ENCODE measurements around the gene HLA-G. TPM values are rescaled to one million over a fixed set of nuclear protein-coding genes. Genes with fewer than 3 reads are reported as not detected.
A peak's percentile ranks its signal among the peaks of the same experiment; 100 is the strongest.

The HLA-G gene
- polyA plus RNA-seq, 1 donor (not counting 4 experiments of a cell fraction or from before 2014, with no cell fraction given), result 0.84 TPM

DNA sequence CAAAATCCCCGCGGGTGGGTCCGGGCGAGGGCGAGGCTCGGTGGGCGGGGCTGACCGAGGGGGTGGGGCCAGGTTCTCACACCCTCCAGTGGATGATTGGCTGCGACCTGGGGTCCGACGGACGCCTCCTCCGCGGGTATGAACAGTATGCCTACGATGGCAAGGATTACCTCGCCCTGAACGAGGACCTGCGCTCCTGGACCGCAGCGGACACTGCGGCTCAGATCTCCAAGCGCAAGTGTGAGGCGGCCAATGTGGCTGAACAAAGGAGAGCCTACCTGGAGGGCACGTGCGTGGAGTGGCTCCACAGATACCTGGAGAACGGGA is 809 bp downstream of the HLA-G start:
- Histone ChIP-seq H4K20me1 (ENCODE audit: control insufficient read depth, extremely low read depth, insufficient read depth, low read length) (no peaks in the 10 kb centered on the region), H3K4me2 (ENCODE audit: control insufficient read depth, extremely low read depth, insufficient read depth, low read depth, low read length) (peak overlapping the region; percentile 41), H3K79me2 (ENCODE audit: control insufficient read depth, insufficient read depth, low read length) (no peaks in the 10 kb centered on the region), H3K9me3 (ENCODE audit: control insufficient read depth, low read depth, low read length) (no peaks in the 10 kb centered on the region), H3K9me1 (ENCODE audit: control insufficient read depth, extremely low read depth, insufficient read depth, low read length) (no peaks in the 10 kb centered on the region), H3K9ac (ENCODE audit: control insufficient read depth, extremely low read depth, insufficient read depth, low read length) (no peak overlapping the region), H3K4me3 (ENCODE audit: control insufficient read depth in 2 of 3, extremely low read depth in 1 of 3, insufficient read depth in 2 of 3, low read depth in 1 of 3, low read length in 3 of 3) (no peak overlapping the region), H3K4me1 (ENCODE audit: control insufficient read depth, extremely low read depth, insufficient read depth, low read length) (peaks cover 6% of the 10 kb centered on the region), H2AFZ (ENCODE audit: control insufficient read depth, low read length) (no peak overlapping the region), H3K27ac (ENCODE audit: control insufficient read depth, insufficient read depth, low read length) (no peak overlapping the region), H3K27me3 (ENCODE audit: control insufficient read depth, extremely low read depth, insufficient read depth, low read length) (peaks cover 11% of the 10 kb centered on the region), H3K36me3 (ENCODE audit: control insufficient read depth in 2 of 2, extremely low read depth in 1 of 2, insufficient read depth in 2 of 2, low read length in 2 of 2) (no peaks in the 10 kb centered on the region)
- FAIRE-seq (no peak), DNase-seq (ENCODE audit: low read depth, low spot score) (no peak)
- dilution Hi-C loops (cut with MboI; ENCODE audit: extremely low pct_ligation_motif_present, low sequenced_read_pairs), result no loop called here
- no peak for TF ChIP-seq EZH2 (IDR thresholded peaks at IDR 0.05; ENCODE audit: low read length)
- TF ChIP-seq, protein P1, sequence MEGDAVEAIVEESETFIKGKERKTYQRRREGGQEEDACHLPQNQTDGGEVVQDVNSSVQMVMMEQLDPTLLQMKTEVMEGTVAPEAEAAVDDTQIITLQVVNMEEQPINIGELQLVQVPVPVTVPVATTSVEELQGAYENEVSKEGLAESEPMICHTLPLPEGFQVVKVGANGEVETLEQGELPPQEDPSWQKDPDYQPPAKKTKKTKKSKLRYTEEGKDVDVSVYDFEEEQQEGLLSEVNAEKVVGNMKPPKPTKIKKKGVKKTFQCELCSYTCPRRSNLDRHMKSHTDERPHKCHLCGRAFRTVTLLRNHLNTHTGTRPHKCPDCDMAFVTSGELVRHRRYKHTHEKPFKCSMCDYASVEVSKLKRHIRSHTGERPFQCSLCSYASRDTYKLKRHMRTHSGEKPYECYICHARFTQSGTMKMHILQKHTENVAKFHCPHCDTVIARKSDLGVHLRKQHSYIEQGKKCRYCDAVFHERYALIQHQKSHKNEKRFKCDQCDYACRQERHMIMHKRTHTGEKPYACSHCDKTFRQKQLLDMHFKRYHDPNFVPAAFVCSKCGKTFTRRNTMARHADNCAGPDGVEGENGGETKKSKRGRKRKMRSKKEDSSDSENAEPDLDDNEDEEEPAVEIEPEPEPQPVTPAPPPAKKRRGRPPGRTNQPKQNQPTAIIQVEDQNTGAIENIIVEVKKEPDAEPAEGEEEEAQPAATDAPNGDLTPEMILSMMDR (optimal IDR thresholded peaks at IDR 0.05 in 1 of 3, IDR thresholded peaks at IDR 0.05 in 1 of 3, conservative IDR thresholded peaks at IDR 0.05 in 1 of 3; ENCODE audit: extremely low read depth in 1 of 3, insufficient read depth in 2 of 3, low read length in 3 of 3), result no peak

DNA sequence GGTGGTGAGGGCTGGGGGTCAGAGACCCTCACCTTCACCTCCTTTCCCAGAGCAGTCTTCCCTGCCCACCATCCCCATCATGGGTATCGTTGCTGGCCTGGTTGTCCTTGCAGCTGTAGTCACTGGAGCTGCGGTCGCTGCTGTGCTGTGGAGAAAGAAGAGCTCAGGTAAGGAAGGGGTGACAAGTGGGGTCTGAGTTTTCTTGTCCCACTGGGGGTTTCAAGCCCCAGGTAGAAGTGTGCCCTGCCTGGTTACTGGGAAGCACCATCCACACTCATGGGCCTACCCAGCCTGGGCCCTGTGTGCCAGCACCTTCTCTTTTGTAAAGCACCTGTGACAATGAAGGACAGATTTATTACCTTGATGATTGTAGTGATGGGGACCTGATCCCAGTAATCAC is 2.1 kb downstream of the HLA-G start:
- Histone ChIP-seq H3K36me3 (ENCODE audit: control insufficient read depth in 2 of 2, extremely low read depth in 1 of 2, insufficient read depth in 2 of 2, low read length in 2 of 2) (no peaks in the 10 kb centered on the region), H3K27me3 (ENCODE audit: control insufficient read depth, extremely low read depth, insufficient read depth, low read length) (peaks cover 11% of the 10 kb centered on the region), H3K4me2 (ENCODE audit: control insufficient read depth, extremely low read depth, insufficient read depth, low read depth, low read length) (no peak overlapping the region), H3K79me2 (ENCODE audit: control insufficient read depth, insufficient read depth, low read length) (no peaks in the 10 kb centered on the region), H3K9me3 (ENCODE audit: control insufficient read depth, low read depth, low read length) (no peaks in the 10 kb centered on the region), H4K20me1 (ENCODE audit: control insufficient read depth, extremely low read depth, insufficient read depth, low read length) (no peaks in the 10 kb centered on the region), H3K9me1 (ENCODE audit: control insufficient read depth, extremely low read depth, insufficient read depth, low read length) (no peaks in the 10 kb centered on the region), H3K4me3 (ENCODE audit: control insufficient read depth in 2 of 3, extremely low read depth in 1 of 3, insufficient read depth in 2 of 3, low read depth in 1 of 3, low read length in 3 of 3) (no peak overlapping the region), H3K27ac (ENCODE audit: control insufficient read depth, insufficient read depth, low read length) (no peak overlapping the region), H3K9ac (ENCODE audit: control insufficient read depth, extremely low read depth, insufficient read depth, low read length) (no peak overlapping the region), H2AFZ (ENCODE audit: control insufficient read depth, low read length) (no peak overlapping the region), H3K4me1 (ENCODE audit: control insufficient read depth, extremely low read depth, insufficient read depth, low read length) (peaks cover 6% of the 10 kb centered on the region)
- DNase-seq (ENCODE audit: low read depth, low spot score), result no peak
- no peak for FAIRE-seq
- TF ChIP-seq EZH2 (IDR thresholded peaks at IDR 0.05; ENCODE audit: low read length), result no peak
- TF ChIP-seq, protein P1 (optimal IDR thresholded peaks at IDR 0.05 in 1 of 3, IDR thresholded peaks at IDR 0.05 in 1 of 3, conservative IDR thresholded peaks at IDR 0.05 in 1 of 3; ENCODE audit: extremely low read depth in 1 of 3, insufficient read depth in 2 of 3, low read length in 3 of 3), result no peak
- dilution Hi-C loops (cut with MboI; ENCODE audit: extremely low pct_ligation_motif_present, low sequenced_read_pairs), result no loop called here
